Stomach (tissue), 9 donors: ENCODE measurements around the gene CROT. TPM values are rescaled to one million over a fixed set of nuclear protein-coding genes. Genes with fewer than 3 reads are reported as not detected.

Source experiments
- DNase-seq, 2 donors: peaks; one replicate each; pipeline versions ENCODE4 v3.0.0 to v3.0.0-alpha.2; 2013 to 2019
- H3K27ac ChIP-seq, 5 donors: fragments of 200-600 bp in 4 of 5; sonication (generic) in 4 of 5; one replicate each; pipeline ENCODE4 v1.5.1; 2013 to 2019; ENCODE audit warnings: mild to moderate bottlenecking in 1 of 5, moderate library complexity in 1 of 5
- H3K27me3 ChIP-seq, 3 donors: fragments of 200-600 bp; sonication (generic); one replicate each; pipeline ENCODE4 v1.5.1; 2017 to 2019; ENCODE audit warnings: mixed run types in 1 of 3
- H3K36me3 ChIP-seq, 4 donors: fragments of 200-600 bp; sonication (generic); 1 replicate in 3 of 4; 2 replicates in 1 of 4; pipeline ENCODE4 v1.5.1; 2016 to 2019
- H3K4me1 ChIP-seq, 4 donors: fragments of 200-600 bp; sonication (generic); one replicate each; pipeline ENCODE4 v1.5.1; 2016 to 2019
- H3K4me3 ChIP-seq, 4 donors: fragments of 200-600 bp; sonication (generic) in 3 of 4; one replicate each; pipeline ENCODE4 v1.5.1; 2016 to 2019; ENCODE audit warnings: mild to moderate bottlenecking in 1 of 4
- H3K9me3 ChIP-seq, 4 donors: fragments of 200-600 bp; sonication (generic); one replicate each; pipeline ENCODE4 v1.5.1; 2016 to 2019
- EP300 ChIP-seq: sonication (generic); formaldehyde crosslinking; IDR thresholded peaks from one replicate; pipeline ENCODE4 v1.6.1; 2017; ENCODE audit warnings: antibody characterized with exemption
- POLR2A ChIP-seq, 4 donors: fragments of 450-650 bp; IDR thresholded peaks; one replicate each; pipeline ENCODE4 v1.6.1; 2016; ENCODE audit warnings: antibody characterized with exemption in 4 of 4, control low read depth in 2 of 4, mild to moderate bottlenecking in 1 of 4, moderate library complexity in 1 of 4
- POLR2AphosphoS5 ChIP-seq, 3 donors: sonication (generic); formaldehyde crosslinking; IDR thresholded peaks; one replicate each; pipeline ENCODE4 v1.6.1; 2016; ENCODE audit warnings: antibody characterized with exemption in 3 of 3
- WGBS, 5 donors: extraction: QIAGEN DNeasy Blood & Tissue Kit in 3 of 5; methylation state at CpG; one replicate each; pipeline versions ENCODE4 v1.1.5 to v1.1.7; 2013 to 2018; 5-methylcytosine and 5-hydroxymethylcytosine counted together
- intact Hi-C: fragments of 100-400 bp; cut with DNase I; formaldehyde crosslinking; loops from one replicate; pipeline ENCODE4 v1.15.1; 2023; ENCODE audit warnings: low total_unique reads
- polyA plus RNA-seq, 3 donors: library from polyadenylated mRNA; stranded (reverse); fragments of 200-250 nt; gene quantifications; one replicate each; pipeline ENCODE4 v1.2.3, GENCODE V29; 2013
- total RNA-seq, 5 donors: library from RNA; depleted of rRNA; stranded (reverse); fragments of >200 nt; gene quantifications; one replicate each; pipeline versions ENCODE4 v1.1.0 to v1.2.3, GENCODE V29; 2014 to 2016
- TF ChIP-seq, protein P1 (sequence below), 7 experiments: fragments of 450-650 bp in 4 of 7; fragments of 200-600 bp in 3 of 7; sonication (generic) in 3 of 7; IDR thresholded peaks; one replicate each; pipeline ENCODE4 v1.5.1; 2016 to 2019; ENCODE audit warnings: antibody characterized with exemption in 7 of 7, control low read depth in 2 of 7, mild to moderate bottlenecking in 1 of 7
- donor health status: healthy with polysubstance abuse.
- donor health status: Bipolar disorder and iron deficiency.
- donor health status: healthy.

Gene CROT
- total and polyA plus RNA-seq, 8 donors = 2.9 to 48.7 (median 5.8) TPM

DNA sequence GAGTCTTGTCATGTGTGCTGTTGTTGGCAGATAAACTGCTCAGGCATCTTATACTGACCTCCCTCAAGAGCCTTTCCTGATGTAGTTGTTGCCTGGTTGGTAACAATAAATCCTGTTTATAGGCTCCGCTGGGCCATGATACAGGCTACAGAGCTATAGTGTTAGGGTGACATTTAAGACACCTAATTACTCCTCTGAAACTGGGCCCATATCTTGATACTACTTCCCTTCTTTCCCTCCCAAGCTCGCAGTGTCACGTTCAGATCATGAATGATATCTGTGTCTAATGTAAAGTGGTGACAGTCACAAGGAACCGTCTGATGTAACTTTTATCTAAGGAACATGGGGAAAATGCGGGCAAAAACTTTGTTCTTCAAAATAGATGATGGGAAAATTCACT is 35.4 kb downstream of the CROT start:
- Histone ChIP-seq H3K9me3 (no peaks in the 10 kb centered on the region), H3K4me3 (no peak overlapping the region), H3K27me3 (no peaks in the 10 kb centered on the region), H3K27ac (no peak overlapping the region), H3K36me3 (peaks cover 3 to 74% (median 54%) of the 10 kb centered on the region in 4 donors), H3K4me1 (no peaks in the 10 kb centered on the region)
- TF ChIP-seq POLR2A (IDR thresholded peaks at IDR 0.05) (no peak), POLR2AphosphoS5 (IDR thresholded peaks at IDR 0.05) (no peak)
- TF ChIP-seq, protein P1, sequence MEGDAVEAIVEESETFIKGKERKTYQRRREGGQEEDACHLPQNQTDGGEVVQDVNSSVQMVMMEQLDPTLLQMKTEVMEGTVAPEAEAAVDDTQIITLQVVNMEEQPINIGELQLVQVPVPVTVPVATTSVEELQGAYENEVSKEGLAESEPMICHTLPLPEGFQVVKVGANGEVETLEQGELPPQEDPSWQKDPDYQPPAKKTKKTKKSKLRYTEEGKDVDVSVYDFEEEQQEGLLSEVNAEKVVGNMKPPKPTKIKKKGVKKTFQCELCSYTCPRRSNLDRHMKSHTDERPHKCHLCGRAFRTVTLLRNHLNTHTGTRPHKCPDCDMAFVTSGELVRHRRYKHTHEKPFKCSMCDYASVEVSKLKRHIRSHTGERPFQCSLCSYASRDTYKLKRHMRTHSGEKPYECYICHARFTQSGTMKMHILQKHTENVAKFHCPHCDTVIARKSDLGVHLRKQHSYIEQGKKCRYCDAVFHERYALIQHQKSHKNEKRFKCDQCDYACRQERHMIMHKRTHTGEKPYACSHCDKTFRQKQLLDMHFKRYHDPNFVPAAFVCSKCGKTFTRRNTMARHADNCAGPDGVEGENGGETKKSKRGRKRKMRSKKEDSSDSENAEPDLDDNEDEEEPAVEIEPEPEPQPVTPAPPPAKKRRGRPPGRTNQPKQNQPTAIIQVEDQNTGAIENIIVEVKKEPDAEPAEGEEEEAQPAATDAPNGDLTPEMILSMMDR (IDR thresholded peaks at IDR 0.05) = no peak
- DNase-seq = no peak
- WGBS, 5 donors = 87 to 93% (median 91%) methylated on average over 5 of the region's 5 CpGs
- intact Hi-C loops = no loop called here

DNA sequence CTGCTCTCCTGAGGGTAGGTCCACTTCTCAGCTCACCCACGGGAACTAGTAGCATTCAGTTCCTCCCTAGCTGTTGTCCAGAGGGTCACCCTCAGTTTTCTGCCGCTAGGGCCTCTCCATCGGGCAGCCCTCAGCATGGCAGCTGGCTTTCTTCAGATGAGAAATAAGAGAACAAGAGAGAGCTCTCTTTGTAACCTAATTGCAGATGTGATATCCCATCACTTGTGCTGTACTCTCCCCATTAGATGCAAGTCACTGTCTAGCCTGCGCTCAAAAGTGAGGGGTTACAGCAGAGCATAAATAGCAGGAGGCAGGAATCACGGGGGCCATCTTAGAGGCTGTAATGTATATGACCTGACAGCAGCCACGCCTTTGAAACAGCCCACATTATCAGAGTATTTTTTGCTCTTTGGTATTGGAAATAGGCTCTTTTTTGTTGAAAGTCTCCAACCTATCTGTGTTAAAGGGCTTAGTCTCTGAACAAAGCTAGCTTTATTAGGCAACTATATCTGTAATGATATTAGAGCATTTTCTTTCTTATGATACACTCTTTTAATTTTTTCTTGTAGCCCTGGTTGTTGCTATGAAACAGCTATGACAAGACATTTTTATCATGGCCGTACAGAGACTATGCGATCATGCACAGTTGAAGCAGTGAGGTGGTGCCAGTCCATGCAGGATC is 45.7 kb downstream of the CROT start:
- H3K36me3 ChIP-seq = peaks cover 6 to 88% (median 59%) of the 10 kb centered on the region in 4 donors
- DNase-seq = no peak
- 89 to 93% (median 93%) methylated on average over 8 of the region's 8 CpGs for WGBS, 5 donors
- no peaks in the 10 kb centered on the region for H3K27me3 ChIP-seq
- H3K9me3 ChIP-seq = no peaks in the 10 kb centered on the region
- H3K27ac ChIP-seq = no peak overlapping the region
- no peaks in the 10 kb centered on the region for H3K4me1 ChIP-seq
- H3K4me3 ChIP-seq = no peak overlapping the region
- intact Hi-C loops = no loop called here
- TF ChIP-seq, protein P1 (IDR thresholded peaks at IDR 0.05) = no peak
- TF ChIP-seq EP300 = no peak
- no peak for TF ChIP-seq POLR2A (IDR thresholded peaks at IDR 0.05)
- TF ChIP-seq POLR2AphosphoS5 (IDR thresholded peaks at IDR 0.05) = no peak

DNA sequence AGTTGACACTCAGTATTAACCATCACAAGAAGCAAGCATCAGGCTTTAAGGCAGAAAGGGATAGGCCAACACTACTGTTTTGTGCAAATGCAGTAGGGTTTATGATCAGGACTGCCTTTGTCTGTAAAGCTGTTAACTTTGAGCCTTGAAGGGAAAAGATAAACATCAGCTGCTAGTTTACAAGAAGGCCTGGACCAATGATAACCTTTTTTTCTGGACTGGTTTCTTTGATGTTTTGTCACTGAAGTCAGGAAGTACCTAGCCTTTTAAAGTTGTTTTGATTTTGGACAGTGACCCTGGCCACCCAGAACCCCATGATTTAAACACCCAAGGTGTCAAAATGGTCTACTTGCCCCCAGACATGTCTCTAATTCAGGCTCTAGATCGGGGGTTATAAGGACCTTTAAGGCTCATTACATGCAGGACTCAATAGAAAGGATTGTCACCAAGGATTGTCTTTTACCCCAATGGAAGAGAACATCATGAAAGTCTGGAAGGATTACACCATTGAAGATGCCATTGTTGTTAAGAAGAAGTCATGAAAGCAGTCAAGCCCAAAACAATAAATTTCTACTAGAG is 50.1 kb downstream of the CROT start:
- peaks cover 4 to 75% (median 44%) of the 10 kb centered on the region in 4 donors for H3K36me3 ChIP-seq
- no peak overlapping the region for H3K4me3 ChIP-seq
- no peaks in the 10 kb centered on the region for H3K9me3 ChIP-seq
- H3K4me1 ChIP-seq = no peaks in the 10 kb centered on the region
- 91 to 100% (median 93%) methylated on average over 1 of the region's 1 CpG for WGBS, 5 donors
- H3K27ac ChIP-seq = no peak overlapping the region
- TF ChIP-seq, protein P1 (IDR thresholded peaks at IDR 0.05) = no peak
- TF ChIP-seq POLR2AphosphoS5 (IDR thresholded peaks at IDR 0.05) (no peak), POLR2A (IDR thresholded peaks at IDR 0.05) (no peak)
- DNase-seq = no peak
- no peaks in the 10 kb centered on the region for H3K27me3 ChIP-seq
- intact Hi-C loops = no loop called here

DNA sequence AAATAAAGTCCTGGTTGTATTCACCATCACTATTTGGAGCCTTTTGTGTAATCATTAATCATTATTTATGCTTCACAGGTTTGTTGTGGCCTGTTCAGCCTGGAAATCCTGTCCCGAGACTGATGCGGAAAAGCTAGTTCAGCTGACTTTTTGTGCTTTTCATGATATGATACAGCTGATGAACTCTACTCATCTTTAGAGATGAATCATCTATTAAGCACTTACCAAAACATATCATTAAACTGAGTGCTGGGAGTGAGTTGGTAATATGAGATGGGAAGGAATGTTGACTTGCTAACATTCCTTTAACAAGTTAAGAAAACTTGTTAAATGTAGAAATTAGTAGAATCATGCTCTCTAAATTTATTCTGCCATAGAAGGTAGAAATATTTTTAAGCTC is 53.0 kb downstream of the CROT start:
- Histone ChIP-seq H3K27me3 (no peaks in the 10 kb centered on the region), H3K9me3 (no peaks in the 10 kb centered on the region), H3K27ac (no peak overlapping the region), H3K36me3 (peaks cover 0 to 46% (median 30%) of the 10 kb centered on the region in 4 donors), H3K4me3 (no peak overlapping the region), H3K4me1 (no peaks in the 10 kb centered on the region)
- TF ChIP-seq, protein P1 (IDR thresholded peaks at IDR 0.05) = no peak
- no peak for TF ChIP-seq EP300
- TF ChIP-seq POLR2AphosphoS5 (IDR thresholded peaks at IDR 0.05) = no peak
- no peak for TF ChIP-seq POLR2A (IDR thresholded peaks at IDR 0.05)
- intact Hi-C loops = no loop called here
- DNase-seq = no peak
- WGBS, 5 donors = 76 to 89% (median 86%) methylated on average over 2 of the region's 2 CpGs
